ENCODE results near the gene MPP4. TPM values are rescaled to one million over a fixed set of nuclear protein-coding genes. Genes with fewer than 3 reads are reported as not detected.
A peak's percentile ranks its signal among the peaks of the same experiment; 100 is the strongest.

The MPP4 gene
- polyA plus RNA-seq, 1 donor = 0.24 TPM

DNA sequence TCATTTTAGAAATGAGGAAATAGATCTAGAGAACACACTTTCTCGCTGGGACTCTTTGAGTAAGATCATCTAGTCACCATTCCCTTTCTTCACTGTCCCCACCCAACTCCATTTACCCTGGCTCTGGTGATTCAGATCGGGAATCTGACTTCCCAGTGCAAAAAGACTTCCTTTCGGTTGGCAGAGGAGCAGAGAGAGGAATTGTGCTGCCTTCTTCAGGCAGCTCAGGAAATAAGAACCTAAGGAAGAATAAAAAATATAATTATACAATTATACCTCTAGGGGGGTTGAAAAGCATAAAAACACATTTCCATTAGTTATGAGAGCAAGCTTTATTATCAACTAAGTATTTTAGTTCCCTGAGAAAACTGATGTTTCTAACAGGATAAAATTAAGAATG, 9.3 kb upstream of the MPP4 start:
- 100% methylated on average over 1 of the region's 3 CpGs for WGBS (ENCODE audit: insufficient coverage, low lambda C conversion rate)
- peaks cover 53% of the 10 kb centered on the region for H3K36me3 ChIP-seq (ENCODE audit: control insufficient read depth, insufficient read depth, low read length)
- DNase-seq = no peak
- no peaks in the 10 kb centered on the region for H3K9me3 ChIP-seq (ENCODE audit: control insufficient read depth, low read depth, low read length)
- H3K27me3 ChIP-seq (ENCODE audit: control insufficient read depth, insufficient read depth, low read length) = no peaks in the 10 kb centered on the region
- H3K4me3 ChIP-seq (ENCODE audit: low read length) = no peak overlapping the region
- H3K4me1 ChIP-seq (ENCODE audit: control insufficient read depth, insufficient read depth, low read length) = no peaks in the 10 kb centered on the region
- H3K27ac ChIP-seq (ENCODE audit: low read length) = no peak overlapping the region

DNA sequence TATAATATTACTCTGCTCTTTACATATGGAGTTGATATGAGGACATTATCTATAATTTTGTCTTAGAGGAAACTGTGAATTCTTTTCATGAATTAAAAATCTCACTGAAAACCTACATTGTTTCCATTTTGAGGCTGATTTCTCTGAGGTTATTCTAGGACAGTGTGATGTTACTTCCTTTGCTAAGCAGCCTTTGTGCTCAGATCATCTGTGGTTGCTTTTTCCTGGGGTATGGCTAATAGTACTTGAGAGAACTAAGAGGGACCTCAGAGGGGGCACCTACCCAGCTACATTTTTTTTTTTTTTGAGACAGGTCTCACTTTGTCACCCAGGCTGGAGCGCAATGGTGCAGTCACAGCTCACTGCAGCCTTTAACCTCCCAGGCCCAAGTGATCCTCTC, 8.7 kb upstream of the MPP4 start:
- Histone ChIP-seq H3K4me1 (ENCODE audit: control insufficient read depth, insufficient read depth, low read length) (no peaks in the 10 kb centered on the region), H3K9me3 (ENCODE audit: control insufficient read depth, low read depth, low read length) (no peaks in the 10 kb centered on the region), H3K27ac (ENCODE audit: low read length) (no peak overlapping the region), H3K4me3 (ENCODE audit: low read length) (no peak overlapping the region), H3K27me3 (ENCODE audit: control insufficient read depth, insufficient read depth, low read length) (no peaks in the 10 kb centered on the region), H3K36me3 (ENCODE audit: control insufficient read depth, insufficient read depth, low read length) (peaks cover 53% of the 10 kb centered on the region)
- no peak for DNase-seq
- no CpG with 5 or more reads among the region's 1 CpG for WGBS (ENCODE audit: insufficient coverage, low lambda C conversion rate)

DNA sequence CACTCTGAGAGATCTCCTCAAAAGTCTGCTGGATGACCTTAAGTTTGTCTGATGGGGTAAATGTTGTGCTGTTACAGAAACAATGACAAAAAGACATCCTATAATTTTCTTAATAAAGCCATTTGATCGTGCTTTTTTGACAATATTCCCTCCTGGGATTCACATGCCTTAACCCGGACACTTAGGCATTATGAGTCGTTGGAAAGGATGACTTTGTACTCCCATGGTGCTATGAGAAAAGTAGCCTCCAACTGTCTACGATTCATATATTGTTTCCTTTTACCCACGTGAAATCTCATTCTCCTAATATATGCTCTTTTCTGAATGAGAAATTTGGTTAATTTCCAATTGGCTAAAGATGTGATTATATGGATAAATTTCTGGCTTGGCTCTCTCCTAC, 6.1 kb upstream of the MPP4 start:
- Histone ChIP-seq H3K27ac (ENCODE audit: low read length) (no peak overlapping the region), H3K36me3 (ENCODE audit: control insufficient read depth, insufficient read depth, low read length) (peaks cover 58% of the 10 kb centered on the region), H3K4me3 (ENCODE audit: low read length) (no peak overlapping the region), H3K27me3 (ENCODE audit: control insufficient read depth, insufficient read depth, low read length) (no peaks in the 10 kb centered on the region), H3K4me1 (ENCODE audit: control insufficient read depth, insufficient read depth, low read length) (no peaks in the 10 kb centered on the region), H3K9me3 (ENCODE audit: control insufficient read depth, low read depth, low read length) (no peaks in the 10 kb centered on the region)
- 88% methylated on average over 3 of the region's 5 CpGs for WGBS (ENCODE audit: insufficient coverage, low lambda C conversion rate)
- no peak for DNase-seq

DNA sequence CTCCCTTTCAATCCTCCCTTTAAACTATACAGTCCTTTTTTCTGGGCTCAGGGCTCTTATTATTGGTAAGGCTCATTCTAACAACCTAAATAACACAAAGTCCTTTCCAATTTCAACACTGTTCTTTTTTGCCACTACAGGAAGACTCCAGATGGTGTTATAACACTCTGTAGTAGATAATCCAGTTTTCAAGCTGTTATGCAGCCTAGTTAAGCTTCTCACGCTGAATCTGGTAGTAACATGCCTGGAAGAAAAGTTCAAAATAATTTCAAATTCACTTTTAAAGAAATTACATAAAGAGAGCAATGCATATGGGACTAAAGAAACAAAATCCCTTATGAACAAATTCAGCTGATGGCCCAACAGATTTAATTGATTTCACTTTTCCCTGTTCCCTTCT, 3.2 kb upstream of the MPP4 start:
- 63% methylated on average over 1 of the region's 1 CpG for WGBS (ENCODE audit: insufficient coverage, low lambda C conversion rate)
- Histone ChIP-seq H3K27ac (ENCODE audit: low read length) (no peak overlapping the region), H3K36me3 (ENCODE audit: control insufficient read depth, insufficient read depth, low read length) (peaks cover 38% of the 10 kb centered on the region)

DNA sequence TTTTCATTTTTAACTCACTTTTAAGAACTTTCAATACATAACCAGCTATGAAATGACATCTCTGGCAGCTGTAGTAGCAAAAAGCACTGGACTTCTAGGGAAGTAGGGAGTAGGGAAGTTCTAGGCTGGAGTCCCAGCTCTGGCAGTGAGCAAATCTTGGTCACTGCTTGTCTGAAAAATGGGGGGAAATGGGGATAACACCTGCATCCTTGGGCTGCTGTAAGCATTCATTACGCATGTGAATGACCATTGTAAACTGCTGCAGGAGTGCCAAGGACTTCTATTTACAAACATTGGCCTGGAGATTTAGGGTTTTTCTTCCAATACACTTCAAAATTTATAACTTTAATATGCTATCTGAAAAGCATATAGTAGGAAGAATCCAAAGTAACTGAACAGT, 972 bp upstream of the MPP4 start:
- H3K27ac ChIP-seq (ENCODE audit: low read length) = no peak overlapping the region
- H3K27me3 ChIP-seq (ENCODE audit: control insufficient read depth, insufficient read depth, low read length) = no peaks in the 10 kb centered on the region
- WGBS (ENCODE audit: insufficient coverage, low lambda C conversion rate) = no CpG with 5 or more reads among the region's 1 CpG
- peaks cover 21% of the 10 kb centered on the region for H3K36me3 ChIP-seq (ENCODE audit: control insufficient read depth, insufficient read depth, low read length)
- H3K4me3 ChIP-seq (ENCODE audit: low read length) = no peak overlapping the region
- no peak for DNase-seq
- no peaks in the 10 kb centered on the region for H3K9me3 ChIP-seq (ENCODE audit: control insufficient read depth, low read depth, low read length)
- H3K4me1 ChIP-seq (ENCODE audit: control insufficient read depth, insufficient read depth, low read length) = no peaks in the 10 kb centered on the region

More for the DNA sequence above, 3.2 kb upstream of the MPP4 start:
- Histone ChIP-seq H3K27me3 (ENCODE audit: control insufficient read depth, insufficient read depth, low read length) (no peaks in the 10 kb centered on the region), H3K4me3 (ENCODE audit: low read length) (no peak overlapping the region), H3K4me1 (ENCODE audit: control insufficient read depth, insufficient read depth, low read length) (no peaks in the 10 kb centered on the region), H3K9me3 (ENCODE audit: control insufficient read depth, low read depth, low read length) (no peaks in the 10 kb centered on the region)
- DNase-seq = no peak

DNA sequence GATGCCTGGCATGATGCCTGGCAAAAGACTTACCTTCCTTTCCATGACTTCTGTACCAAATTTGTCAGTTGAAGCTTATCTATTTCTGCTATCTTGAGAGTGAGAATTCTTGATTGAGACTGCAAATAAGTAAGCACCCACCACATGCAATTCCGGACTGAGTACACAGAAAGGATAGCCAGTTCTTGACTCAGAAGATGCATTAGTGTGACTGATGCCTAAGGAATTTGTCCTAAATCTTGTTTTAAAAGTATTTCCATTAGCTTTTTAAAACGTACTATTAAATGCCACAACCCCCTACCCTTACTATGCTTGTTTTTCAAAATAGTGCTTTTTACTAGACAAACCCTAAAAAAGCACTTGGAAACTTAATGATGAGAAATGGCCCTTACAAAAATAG, 545 bp downstream of the MPP4 start:
- no peak overlapping the region for H3K27ac ChIP-seq (ENCODE audit: low read length)
- no peaks in the 10 kb centered on the region for H3K27me3 ChIP-seq (ENCODE audit: control insufficient read depth, insufficient read depth, low read length)
- WGBS (ENCODE audit: insufficient coverage, low lambda C conversion rate) = 80% methylated on average over 1 of the region's 2 CpGs
- DNase-seq = no peak
- no peak overlapping the region for H3K4me3 ChIP-seq (ENCODE audit: low read length)
- H3K4me1 ChIP-seq (ENCODE audit: control insufficient read depth, insufficient read depth, low read length) = no peaks in the 10 kb centered on the region
- H3K36me3 ChIP-seq (ENCODE audit: control insufficient read depth, insufficient read depth, low read length) = peaks cover 14% of the 10 kb centered on the region
- H3K9me3 ChIP-seq (ENCODE audit: control insufficient read depth, low read depth, low read length) = no peaks in the 10 kb centered on the region

DNA sequence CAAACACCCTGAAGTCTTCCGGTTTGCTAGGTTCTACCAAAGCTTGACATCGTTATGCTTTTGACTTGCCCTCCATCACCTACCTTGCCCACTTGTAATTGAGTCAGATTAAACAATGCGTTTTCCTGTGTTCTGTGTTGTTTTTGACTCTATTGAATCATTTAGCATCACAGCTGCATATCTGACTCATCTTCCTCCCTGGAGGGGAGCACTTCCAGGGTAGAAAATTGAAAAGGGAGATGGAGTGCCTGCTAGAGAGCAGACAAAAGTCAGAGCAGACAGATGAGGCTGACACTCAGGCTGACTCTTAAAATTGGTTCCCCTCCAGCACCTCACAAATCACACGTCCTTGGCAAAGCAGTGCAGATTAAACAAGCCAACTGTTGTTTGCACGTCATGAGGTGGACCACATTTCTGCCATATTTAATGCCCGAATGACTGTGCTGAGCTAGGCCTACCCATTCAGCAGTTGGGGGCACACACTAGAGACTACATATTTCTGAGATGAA, 2.2 kb downstream of the MPP4 start:
- Histone ChIP-seq H3K27me3 (ENCODE audit: control insufficient read depth, insufficient read depth, low read length) (no peaks in the 10 kb centered on the region), H3K4me3 (ENCODE audit: low read length) (no peak overlapping the region)
- 89% methylated on average over 3 of the region's 6 CpGs for WGBS (ENCODE audit: insufficient coverage, low lambda C conversion rate)

DNA sequence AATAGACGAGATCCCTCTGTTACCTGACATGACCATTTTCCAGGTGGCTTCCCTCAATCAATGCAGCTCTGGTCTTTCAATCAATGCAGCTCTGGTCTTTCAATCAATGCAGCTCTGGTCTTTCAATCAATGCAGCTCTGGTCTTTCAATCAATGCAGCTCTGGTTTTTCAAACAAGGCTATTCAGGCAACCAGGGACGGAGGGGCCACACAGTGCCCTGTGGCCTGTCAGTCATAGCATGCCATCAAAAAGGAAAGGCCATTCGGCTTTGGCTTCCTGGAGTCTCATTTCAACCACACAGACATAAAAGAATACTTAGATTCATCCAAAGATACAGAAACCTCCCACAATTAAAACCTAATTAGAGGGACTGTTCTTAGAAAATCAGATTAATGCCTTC, 13.3 kb downstream of the MPP4 start:
- Histone ChIP-seq H3K4me1 (ENCODE audit: control insufficient read depth, insufficient read depth, low read length) (no peaks in the 10 kb centered on the region), H3K27ac (ENCODE audit: low read length) (no peak overlapping the region), H3K36me3 (ENCODE audit: control insufficient read depth, insufficient read depth, low read length) (no peaks in the 10 kb centered on the region), H3K9me3 (ENCODE audit: control insufficient read depth, low read depth, low read length) (no peaks in the 10 kb centered on the region), H3K27me3 (ENCODE audit: control insufficient read depth, insufficient read depth, low read length) (peaks cover 2% of the 10 kb centered on the region), H3K4me3 (ENCODE audit: low read length) (no peak overlapping the region)
- no CpG with 5 or more reads among the region's 3 CpGs for WGBS (ENCODE audit: insufficient coverage, low lambda C conversion rate)
- DNase-seq = no peak

More for the DNA sequence above, 2.2 kb downstream of the MPP4 start:
- no peaks in the 10 kb centered on the region for H3K9me3 ChIP-seq (ENCODE audit: control insufficient read depth, low read depth, low read length)
- no peaks in the 10 kb centered on the region for H3K4me1 ChIP-seq (ENCODE audit: control insufficient read depth, insufficient read depth, low read length)
- peaks cover 7% of the 10 kb centered on the region for H3K36me3 ChIP-seq (ENCODE audit: control insufficient read depth, insufficient read depth, low read length)
- no peak overlapping the region for H3K27ac ChIP-seq (ENCODE audit: low read length)
- DNase-seq = no peak

DNA sequence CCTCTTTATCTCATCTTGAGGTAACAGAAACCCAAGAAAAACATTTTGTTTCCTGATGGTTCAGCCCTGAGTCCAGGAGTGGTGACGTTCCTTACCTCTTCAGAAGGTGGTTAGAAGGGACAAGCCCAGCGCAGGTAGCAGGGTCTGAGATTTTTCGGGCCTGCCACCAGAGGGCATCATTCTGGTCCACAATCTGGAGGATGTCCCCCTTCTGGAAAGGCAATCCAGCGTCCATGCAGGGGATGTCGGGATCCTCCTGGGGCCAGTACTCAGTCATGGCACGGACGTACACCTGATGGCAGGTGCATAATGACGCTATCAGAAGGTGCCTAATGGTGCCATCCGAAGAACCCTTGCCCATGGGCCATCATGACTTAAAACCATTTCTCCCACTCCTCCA, 17.7 kb downstream of the MPP4 start:
- H3K4me1 ChIP-seq (ENCODE audit: control insufficient read depth, insufficient read depth, low read length) = no peaks in the 10 kb centered on the region
- WGBS (ENCODE audit: insufficient coverage, low lambda C conversion rate) = no CpG with 5 or more reads among the region's 9 CpGs
- H3K27me3 ChIP-seq (ENCODE audit: control insufficient read depth, insufficient read depth, low read length) = peaks cover under 1% of the 10 kb centered on the region
- no peaks in the 10 kb centered on the region for H3K9me3 ChIP-seq (ENCODE audit: control insufficient read depth, low read depth, low read length)
- no peak overlapping the region for H3K27ac ChIP-seq (ENCODE audit: low read length)
- H3K4me3 ChIP-seq (ENCODE audit: low read length) = no peak overlapping the region
- peak in 1 of 2 donors; percentile 4 for DNase-seq
- H3K36me3 ChIP-seq (ENCODE audit: control insufficient read depth, insufficient read depth, low read length) = no peaks in the 10 kb centered on the region

DNA sequence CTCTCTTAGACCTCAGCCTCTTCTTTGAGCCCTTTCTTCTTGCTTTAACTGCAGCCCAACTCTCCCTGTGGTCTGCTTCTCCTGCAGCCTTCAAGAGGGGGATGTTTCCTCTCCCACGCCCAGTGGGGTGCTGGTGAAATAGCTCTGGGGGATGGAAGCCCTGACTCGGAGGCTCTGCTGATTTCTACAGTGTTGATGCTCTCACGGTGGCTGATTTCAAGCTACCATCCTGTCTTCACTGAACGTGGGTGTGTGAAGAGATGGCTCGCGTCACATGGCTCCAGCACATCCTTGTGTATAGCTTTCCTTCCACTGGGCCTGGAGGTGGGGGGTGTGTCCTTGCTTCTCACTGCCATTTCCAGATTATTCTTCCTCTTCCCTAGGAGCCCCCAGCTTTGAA, 20.0 kb downstream of the MPP4 start:
- Histone ChIP-seq H3K4me3 (ENCODE audit: low read length) (no peak overlapping the region), H3K27me3 (ENCODE audit: control insufficient read depth, insufficient read depth, low read length) (peaks cover 2% of the 10 kb centered on the region), H3K9me3 (ENCODE audit: control insufficient read depth, low read depth, low read length) (no peaks in the 10 kb centered on the region), H3K27ac (ENCODE audit: low read length) (no peak overlapping the region), H3K4me1 (ENCODE audit: control insufficient read depth, insufficient read depth, low read length) (no peaks in the 10 kb centered on the region), H3K36me3 (ENCODE audit: control insufficient read depth, insufficient read depth, low read length) (no peaks in the 10 kb centered on the region)
- DNase-seq = no peak
- WGBS (ENCODE audit: insufficient coverage, low lambda C conversion rate) = no CpG with 5 or more reads among the region's 6 CpGs

DNA sequence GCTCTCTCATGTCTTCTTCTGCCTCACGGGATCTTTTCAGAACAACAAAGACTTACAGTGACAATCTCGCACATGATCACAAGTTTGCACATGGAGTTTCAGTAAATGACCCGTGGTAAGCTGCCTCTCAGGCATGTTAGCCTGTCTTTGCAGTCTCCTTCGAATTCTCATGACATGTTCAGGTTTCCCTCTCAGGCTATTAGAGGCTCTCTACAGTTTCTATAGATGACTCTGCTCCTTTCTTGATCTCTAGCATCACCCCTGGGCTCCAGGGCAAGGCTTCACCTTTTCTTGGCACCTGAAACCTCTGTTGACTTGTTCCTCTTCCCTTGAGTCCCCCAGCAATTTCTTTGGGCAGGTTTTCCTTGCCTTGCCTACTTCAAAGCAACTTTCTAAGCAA, 23.0 kb downstream of the MPP4 start:
- WGBS (ENCODE audit: insufficient coverage, low lambda C conversion rate) = 100% methylated on average over 2 of the region's 4 CpGs

More for the DNA sequence above, 23.0 kb downstream of the MPP4 start:
- Histone ChIP-seq H3K4me3 (ENCODE audit: low read length) (no peak overlapping the region), H3K27me3 (ENCODE audit: control insufficient read depth, insufficient read depth, low read length) (peaks cover 2% of the 10 kb centered on the region), H3K36me3 (ENCODE audit: control insufficient read depth, insufficient read depth, low read length) (no peaks in the 10 kb centered on the region), H3K27ac (ENCODE audit: low read length) (no peak overlapping the region), H3K4me1 (ENCODE audit: control insufficient read depth, insufficient read depth, low read length) (no peaks in the 10 kb centered on the region), H3K9me3 (ENCODE audit: control insufficient read depth, low read depth, low read length) (no peaks in the 10 kb centered on the region)
- DNase-seq = no peak

Measured in large intestine (tissue), 3 donors.